GM19438 (cell line): Measurements from ENCODE around the gene TNFSF12.

Source experiments
- ATAC-seq: cut with Tn5 transposase; IDR thresholded peaks from one replicate; pipeline ENCODE4 v1.9.1; 2021; ENCODE audit warnings: low read depth; ENCODE audit not compliant: unreplicated experiment

The TNFSF12 gene

DNA sequence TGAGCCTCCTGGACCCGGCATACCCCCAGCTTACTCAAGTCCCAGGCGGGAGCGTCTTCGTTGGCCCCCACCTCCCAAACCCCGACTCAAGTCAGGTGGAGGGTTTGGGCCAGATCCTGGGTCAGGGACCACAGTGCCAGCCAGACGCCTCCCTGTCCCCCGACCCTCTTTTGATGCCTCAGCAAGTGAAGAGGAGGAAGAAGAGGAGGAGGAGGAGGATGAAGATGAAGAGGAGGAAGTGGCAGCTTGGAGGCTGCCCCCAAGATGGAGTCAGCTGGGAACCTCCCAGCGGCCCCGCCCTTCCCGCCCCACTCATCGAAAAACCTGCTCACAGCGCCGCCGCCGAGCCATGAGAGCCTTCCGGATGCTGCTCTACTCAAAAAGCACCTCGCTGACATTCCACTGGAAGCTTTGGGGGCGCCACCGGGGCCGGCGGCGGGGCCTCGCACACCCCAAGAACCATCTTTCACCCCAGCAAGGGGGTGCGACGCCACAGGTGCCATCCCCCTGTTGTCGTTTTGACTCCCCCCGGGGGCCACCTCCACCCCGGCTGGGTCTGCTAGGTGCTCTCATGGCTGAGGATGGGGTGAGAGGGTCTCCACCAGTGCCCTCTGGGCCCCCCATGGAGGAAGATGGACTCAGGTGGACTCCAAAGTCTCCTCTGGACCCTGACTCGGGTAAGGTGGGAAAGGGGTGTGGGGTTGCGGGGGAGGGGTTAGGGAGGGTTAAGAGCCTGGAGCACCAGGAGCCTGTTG is 14.4 kb downstream of the TNFSF12 start:
- ATAC-seq: no peak

DNA sequence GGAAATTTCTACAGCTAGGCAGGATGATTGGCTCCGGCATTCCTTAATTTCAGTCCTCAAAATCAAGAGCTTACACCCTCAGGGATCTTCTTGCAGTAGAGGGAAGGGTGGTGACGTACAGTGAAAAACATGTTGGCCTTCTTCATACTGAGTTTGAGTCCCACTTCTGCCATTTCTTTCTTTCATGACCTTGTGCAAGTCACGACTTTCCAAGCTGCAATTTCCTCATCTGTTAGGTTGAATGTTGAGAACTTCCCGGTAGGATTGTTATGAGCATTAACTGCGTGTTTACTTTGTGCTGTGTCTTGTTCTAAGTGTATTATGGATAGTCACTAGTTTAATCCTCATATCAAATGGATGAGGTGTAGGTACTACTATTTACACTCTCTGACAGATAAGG is 20.7 kb downstream of the TNFSF12 start:
- no peak for ATAC-seq

DNA sequence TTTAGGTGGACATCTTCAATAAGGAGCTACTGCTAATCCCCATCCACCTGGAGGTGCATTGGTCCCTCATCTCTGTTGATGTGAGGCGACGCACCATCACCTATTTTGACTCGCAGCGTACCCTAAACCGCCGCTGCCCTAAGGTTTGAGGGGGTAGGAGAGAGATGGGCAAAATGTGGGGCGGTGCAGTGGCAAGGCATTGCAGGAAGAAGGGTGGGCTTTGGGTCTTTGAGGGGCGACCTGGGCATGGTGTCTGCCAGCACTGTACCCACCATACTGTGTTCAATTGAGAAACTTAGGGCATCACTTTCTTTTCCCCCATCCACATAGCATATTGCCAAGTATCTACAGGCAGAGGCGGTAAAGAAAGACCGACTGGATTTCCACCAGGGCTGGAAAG is 21.5 kb downstream of the TNFSF12 start:
- ATAC-seq: no peak

DNA sequence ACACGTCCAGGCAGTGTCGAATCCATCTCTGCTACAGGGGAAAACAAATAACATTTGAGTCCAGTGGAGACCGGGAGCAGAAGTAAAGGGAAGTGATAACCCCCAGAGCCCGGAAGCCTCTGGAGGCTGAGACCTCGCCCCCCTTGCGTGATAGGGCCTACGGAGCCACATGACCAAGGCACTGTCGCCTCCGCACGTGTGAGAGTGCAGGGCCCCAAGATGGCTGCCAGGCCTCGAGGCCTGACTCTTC is 23.4 kb downstream of the TNFSF12 start:
- ATAC-seq: no peak

DNA sequence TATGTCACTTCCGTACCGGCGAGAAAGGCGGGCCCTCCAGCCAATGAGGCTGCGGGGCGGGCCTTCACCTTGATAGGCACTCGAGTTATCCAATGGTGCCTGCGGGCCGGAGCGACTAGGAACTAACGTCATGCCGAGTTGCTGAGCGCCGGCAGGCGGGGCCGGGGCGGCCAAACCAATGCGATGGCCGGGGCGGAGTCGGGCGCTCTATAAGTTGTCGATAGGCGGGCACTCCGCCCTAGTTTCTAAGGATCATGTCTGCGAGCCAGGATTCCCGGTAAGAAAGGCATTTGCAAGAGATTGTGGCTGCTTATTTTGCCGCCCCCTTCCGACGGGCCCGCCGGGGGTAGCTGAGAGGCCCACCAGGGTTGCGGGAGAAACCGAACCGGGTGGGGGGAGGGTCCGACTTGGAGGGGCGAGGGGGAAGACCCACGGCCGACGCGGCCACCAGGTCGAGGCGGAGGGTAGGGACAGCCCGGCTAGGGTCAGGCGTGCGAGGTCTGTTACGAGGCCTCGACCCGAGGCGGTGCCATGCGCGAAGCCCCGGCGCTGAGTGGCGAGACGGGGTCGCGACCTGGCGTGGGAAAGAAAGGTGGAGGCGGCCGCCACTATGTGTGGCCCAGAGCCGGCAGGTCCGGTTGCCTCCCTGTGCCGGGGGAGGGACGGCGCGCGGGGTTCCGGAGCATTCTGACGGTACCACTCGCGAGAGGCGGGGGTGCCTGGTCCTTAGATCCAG is 23.9 kb downstream of the TNFSF12 start:
- ATAC-seq: peak; percentile 92

DNA sequence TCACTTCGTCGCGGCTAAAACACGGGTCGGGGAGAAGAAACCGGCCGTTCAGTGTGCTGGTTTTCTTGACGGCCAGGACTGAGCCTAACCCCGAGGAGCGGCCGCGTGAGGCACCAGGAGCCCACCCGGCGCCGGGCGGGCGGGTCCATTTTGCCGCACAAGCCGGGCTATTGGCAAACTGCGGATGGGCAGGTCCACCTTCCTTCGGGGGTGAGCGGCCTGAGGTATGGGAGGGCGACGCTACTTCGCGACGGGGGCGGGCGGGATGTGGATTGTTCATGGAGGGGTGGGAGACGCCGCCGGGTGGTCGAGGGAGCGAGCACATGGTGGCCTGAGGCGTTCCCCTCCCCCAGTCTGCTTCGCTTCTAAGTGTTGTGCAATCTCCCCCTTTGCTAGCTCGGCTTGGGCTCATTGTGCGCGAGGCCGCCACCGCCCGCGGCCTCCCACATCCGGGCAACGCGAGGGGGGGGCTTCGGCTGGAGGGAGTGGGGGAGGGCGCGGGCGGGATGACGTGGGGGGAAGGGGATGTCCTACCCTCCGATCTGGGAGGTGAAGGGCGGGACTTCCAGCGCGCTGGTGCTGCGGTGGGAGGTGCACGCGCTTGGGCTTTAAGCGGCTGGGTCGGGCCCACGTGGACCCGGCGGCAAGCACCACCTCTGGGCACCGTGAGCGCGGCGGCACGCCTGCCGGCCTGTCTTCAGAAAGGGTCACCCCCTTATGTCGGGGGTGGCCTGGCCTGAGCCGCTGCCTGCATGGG is 24.6 kb downstream of the TNFSF12 start:
- ATAC-seq: no peak

DNA sequence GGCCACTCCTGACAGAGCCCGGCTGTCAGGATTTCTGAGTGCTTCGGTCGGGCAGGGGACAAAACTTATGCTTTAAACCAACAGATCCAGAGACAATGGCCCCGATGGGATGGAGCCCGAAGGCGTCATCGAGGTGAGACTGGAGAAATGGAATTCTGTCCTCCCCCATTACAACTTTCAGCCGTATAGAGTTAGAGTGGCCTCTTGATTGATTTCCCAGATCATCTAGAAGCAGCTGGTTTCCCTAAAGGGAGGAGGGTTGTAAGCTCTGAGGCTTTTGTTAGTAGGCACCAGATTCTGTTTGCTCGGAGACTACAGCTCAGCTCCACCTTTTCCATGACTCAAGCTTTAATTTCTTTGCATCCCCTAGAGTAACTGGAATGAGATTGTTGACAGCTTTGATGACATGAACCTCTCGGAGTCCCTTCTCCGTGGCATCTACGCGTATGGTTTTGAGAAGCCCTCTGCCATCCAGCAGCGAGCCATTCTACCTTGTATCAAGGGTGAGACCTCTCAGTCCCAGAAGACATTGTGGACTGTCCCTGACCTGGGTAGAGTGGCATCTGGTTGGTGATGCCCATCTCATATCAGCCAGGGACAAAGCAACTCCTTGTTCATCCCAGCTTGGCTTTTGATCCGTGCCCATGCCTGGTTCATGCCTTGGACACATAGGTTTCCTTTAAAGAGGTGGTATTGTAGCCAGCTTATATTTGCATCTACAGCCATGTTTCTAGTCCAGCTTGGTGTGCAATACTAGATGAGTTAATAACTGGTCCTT is 25.5 kb downstream of the TNFSF12 start:
- ATAC-seq: no peak

DNA sequence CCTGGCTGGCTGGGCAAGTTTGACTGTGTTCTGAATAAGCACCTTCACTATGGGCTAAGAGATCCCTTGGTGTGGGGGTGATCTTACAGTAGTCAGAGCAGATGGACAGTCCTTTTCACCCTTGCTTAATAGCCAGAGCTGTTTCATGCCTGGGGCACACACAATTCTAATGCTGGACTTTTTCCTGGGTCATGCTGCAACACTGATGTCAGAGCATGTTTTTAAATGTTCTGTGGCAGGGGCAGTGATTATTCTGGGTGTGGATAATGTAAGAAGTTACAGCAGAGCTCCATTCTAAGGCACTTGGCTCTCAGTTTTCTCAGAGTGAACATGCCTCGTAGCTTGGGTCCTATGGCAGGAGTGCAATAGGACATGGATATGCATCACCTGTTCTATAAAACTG is 26.6 kb downstream of the TNFSF12 start:
- no peak for ATAC-seq

DNA sequence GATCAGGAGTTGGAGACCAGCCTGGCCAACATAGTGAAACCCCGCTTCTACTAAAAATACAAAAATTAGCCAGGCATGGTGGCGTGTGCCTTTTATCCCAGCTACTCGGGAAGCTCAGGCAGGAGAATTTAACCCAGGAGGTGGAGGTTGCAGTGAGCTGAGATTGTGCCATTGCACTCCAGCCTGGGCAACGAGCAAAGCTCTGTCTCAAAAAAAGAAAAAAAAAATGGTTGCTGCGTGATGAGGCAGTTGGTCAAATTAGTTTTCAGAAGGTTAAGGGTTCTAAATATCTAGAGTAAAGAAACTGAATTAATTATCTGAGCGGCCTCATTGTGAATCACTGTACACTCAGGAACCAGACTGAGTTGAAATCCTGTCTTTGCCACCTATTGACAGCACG is 27.1 kb downstream of the TNFSF12 start:
- no peak for ATAC-seq

DNA sequence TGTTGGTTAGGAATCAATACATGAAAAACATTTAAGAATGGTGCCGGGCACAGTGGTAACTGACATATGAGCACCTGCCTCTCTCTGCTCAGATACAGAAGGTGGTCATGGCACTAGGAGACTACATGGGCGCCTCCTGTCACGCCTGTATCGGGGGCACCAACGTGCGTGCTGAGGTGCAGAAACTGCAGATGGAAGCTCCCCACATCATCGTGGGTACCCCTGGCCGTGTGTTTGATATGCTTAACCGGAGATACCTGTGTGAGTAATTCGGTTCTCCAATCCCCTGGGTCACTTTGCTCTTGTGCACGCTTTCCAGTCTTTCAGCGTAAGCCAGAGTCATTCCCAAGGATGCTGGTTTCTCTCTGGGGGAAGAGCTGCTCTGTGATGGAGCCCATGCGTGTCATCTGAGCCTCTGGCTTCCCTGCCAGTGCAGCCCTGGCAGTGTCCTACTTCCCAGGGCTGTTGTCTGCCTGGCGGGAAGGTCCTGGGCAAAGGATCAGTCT is 27.6 kb downstream of the TNFSF12 start:
- ATAC-seq: no peak

DNA sequence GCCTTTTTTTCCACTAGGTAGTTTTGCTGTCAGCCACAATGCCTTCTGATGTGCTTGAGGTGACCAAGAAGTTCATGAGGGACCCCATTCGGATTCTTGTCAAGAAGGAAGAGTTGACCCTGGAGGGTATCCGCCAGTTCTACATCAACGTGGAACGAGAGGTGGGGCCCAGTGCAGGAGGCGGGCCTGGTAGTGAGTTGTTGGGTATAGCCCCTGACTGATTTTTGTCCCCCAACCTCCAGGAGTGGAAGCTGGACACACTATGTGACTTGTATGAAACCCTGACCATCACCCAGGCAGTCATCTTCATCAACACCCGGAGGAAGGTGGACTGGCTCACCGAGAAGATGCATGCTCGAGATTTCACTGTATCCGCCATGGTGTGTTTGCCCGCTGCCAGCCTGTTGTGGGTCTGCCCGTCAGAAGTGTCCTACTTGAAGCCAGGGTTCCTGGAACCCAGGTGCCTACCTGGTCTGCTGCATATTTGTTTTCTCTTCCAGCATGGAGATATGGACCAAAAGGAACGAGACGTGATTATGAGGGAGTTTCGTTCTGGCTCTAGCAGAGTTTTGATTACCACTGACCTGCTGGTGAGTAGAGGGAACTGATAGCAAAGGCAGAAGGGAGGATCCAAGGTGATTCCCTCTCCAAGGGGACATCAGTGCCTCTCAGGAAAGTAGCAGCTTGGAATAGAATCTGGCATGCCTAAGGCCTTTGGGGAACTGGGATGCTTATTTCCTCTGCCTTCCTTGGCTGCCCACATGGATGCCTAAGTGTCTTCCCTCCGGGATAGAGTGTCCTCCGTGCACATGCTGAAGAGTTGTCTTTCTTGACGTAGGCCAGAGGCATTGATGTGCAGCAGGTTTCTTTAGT is 28.7 kb downstream of the TNFSF12 start:
- no peak for ATAC-seq

DNA sequence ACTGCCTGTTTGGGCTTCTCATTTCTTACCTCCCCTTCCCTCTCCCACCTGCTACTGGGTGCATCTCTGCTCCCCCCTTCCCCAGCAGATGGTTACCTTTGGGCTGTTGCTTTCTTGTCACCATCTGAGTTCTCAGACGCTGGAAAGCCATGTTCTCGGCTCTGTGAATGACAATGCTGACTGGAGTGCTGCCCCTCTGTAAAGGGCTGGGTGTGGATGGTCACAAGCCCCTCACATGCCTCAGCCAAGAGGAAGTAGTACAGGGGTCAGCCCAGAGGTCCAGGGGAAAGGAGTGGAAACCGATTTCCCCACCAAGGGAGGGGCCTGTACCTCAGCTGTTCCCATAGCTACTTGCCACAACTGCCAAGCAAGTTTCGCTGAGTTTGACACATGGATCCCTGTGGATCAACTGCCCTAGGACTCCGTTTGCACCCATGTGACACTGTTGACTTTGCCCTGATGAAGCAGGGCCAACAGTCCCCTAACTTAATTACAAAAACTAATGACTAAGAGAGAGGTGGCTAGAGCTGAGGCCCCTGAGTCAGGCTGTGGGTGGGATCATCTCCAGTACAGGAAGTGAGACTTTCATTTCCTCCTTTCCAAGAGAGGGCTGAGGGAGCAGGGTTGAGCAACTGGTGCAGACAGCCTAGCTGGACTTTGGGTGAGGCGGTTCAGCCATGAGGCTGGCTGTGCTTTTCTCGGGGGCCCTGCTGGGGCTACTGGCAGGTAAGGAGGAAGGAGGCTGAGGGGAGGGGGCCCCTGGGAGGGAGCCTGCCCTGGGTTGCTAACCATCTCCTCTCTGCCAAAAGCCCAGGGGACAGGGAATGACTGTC is 30.4 kb downstream of the TNFSF12 start, which contains the start of gene CD68:
Gene CD68 (plus strand): TSS at position 638 of the 833 bp plus-strand sequence. CDS start 40 bp downstream, at position 678.
- ATAC-seq: no peak

DNA sequence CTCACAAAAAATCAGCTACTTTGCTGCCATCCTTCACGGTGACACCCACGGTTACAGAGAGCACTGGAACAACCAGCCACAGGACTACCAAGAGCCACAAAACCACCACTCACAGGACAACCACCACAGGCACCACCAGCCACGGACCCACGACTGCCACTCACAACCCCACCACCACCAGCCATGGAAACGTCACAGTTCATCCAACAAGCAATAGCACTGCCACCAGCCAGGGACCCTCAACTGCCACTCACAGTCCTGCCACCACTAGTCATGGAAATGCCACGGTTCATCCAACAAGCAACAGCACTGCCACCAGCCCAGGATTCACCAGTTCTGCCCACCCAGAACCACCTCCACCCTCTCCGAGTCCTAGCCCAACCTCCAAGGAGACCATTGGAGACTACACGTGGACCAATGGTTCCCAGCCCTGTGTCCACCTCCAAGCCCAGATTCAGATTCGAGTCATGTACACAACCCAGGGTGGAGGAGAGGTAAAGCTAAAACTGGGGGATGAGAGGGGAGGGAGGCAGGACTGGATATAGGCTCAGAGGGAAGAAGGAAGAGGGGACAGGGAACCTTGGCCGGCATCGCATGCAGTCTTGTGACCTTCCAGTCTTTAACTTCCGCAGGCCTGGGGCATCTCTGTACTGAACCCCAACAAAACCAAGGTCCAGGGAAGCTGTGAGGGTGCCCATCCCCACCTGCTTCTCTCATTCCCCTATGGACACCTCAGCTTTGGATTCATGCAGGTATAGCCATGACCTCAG is 31.2 kb downstream of the TNFSF12 start:
- ATAC-seq: no peak

DNA sequence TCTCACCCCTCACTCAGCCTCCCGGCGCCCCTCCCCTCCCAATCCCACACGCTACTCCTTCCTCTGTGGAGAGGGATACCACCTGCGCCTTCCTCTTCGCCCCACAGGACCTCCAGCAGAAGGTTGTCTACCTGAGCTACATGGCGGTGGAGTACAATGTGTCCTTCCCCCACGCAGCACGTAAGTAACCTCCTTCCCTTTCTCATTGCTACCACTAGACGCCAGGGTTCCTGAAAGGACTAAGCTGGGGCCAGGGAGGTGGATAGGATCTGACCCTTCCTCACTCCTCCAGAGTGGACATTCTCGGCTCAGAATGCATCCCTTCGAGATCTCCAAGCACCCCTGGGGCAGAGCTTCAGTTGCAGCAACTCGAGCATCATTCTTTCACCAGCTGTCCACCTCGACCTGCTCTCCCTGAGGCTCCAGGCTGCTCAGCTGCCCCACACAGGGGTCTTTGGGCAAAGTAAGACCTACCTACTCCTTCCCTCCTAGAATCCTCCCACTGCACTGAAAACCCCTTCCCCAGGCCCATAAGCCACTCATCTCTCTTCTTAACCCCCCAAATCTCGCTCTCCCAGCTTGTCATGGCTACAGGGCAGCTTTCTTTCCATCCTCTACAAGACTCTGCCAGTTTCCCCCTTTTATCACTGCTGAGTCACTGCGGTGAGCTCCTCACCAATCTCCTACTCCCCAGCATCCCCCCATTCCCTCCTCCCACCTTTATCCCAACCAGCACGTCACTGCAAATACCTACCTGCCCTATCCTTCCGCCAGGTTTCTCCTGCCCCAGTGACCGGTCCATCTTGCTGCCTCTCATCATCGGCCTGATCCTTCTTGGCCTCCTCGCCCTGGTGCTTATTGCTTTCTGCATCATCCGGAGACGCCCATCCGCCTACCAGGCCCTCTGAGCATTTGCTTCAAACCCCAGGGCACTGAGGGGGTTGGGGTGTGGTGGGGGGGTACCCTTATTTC is 32.0 kb downstream of the TNFSF12 start:
- no peak for ATAC-seq

DNA sequence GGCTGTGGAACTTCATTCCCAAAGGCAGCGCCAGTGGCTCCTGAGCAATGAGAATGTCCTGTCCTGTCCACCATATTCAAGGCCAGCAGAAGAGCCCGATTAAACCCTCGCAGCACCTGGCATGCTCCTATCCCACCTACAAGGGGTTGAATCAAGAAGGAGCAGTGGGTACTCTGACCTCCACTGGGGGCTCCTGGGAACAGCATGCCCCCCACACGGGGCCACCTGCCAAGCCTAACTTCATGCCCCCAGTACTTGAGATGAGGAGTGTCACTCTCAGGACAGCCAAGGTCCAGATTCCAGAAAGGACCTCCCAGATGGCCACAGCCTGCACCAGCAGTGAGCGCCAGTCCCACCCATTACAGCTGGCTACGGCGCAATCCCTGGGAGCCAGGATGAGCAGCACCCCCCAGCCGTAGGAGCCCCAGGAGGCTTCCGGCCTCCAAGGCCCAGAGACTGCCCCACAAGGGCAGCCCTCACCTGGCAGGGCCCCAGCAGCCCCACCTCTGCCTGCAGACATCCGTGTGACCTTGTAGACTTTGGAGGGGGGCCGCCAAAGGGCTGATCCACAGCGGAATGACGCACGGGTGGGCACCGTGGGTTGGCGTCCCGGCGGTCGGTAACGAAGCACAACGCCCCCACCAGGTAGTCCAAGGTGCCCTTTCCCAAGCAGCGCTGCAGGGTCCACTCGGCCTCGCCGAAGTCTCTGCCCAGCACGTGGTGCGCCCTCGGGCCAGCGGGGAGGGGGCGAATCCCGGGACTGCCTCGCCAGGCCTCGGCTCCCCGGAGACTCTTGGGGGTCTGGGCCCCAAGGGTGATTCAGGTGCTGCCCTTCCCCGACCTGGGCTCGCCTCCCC is 33.8 kb downstream of the TNFSF12 start:
- ATAC-seq: no peak
